ENCODE data around the gene ERC1.

GRCh38 chr12:1457901-1458300 lies 466.9 kb downstream of the ERC1 start:
- TF ChIP-seq, protein P1, sequence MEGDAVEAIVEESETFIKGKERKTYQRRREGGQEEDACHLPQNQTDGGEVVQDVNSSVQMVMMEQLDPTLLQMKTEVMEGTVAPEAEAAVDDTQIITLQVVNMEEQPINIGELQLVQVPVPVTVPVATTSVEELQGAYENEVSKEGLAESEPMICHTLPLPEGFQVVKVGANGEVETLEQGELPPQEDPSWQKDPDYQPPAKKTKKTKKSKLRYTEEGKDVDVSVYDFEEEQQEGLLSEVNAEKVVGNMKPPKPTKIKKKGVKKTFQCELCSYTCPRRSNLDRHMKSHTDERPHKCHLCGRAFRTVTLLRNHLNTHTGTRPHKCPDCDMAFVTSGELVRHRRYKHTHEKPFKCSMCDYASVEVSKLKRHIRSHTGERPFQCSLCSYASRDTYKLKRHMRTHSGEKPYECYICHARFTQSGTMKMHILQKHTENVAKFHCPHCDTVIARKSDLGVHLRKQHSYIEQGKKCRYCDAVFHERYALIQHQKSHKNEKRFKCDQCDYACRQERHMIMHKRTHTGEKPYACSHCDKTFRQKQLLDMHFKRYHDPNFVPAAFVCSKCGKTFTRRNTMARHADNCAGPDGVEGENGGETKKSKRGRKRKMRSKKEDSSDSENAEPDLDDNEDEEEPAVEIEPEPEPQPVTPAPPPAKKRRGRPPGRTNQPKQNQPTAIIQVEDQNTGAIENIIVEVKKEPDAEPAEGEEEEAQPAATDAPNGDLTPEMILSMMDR (IDR thresholded peaks at IDR 0.05; ENCODE audit: poor library complexity) = no peak
- no peak for TF ChIP-seq EZH2 (IDR thresholded peaks at IDR 0.05; ENCODE audit: borderline replicate concordance)

Measured in hepatocyte (in vitro differentiated cells).